Stimulated activated naive CD8-positive, alpha-beta T cell treated with anti-CD3 and anti-CD28 coated beads, Interleukin-15, amount 100 ng/mL, for 72 hours (primary cell): ENCODE results near the gene DCAF12.

Experiments
- ATAC-seq: fragments of 150-1000 bp; cut with Tn5 transposase; 2 replicates; pipeline ENCODE4 v1.10.0; 2021; ENCODE audit warnings: mild to moderate bottlenecking, moderate library complexity
- DNase-seq, 2 donors: peaks; one replicate each; pipeline ENCODE4 v3.0.0; 2021 to 2022
- H3K27ac Mint-ChIP-seq, 2 donors: one replicate each; pipeline ENCODE4 v1.8.0; 2022; ENCODE audit warnings: mild to moderate bottlenecking in 2 of 2, mixed read lengths in 2 of 2, moderate library complexity in 2 of 2
- H3K27me3 Mint-ChIP-seq: one replicate; pipeline ENCODE4 v1.8.0; 2022; ENCODE audit warnings: mixed read lengths
- H3K4me1 Mint-ChIP-seq: one replicate; pipeline ENCODE4 v1.8.0; 2022; ENCODE audit warnings: mild to moderate bottlenecking, mixed read lengths
- H3K4me3 Mint-ChIP-seq, 2 donors: one replicate each; pipeline ENCODE4 v1.8.0; 2022; ENCODE audit warnings: mild to moderate bottlenecking in 2 of 2, mixed read lengths in 2 of 2, moderate library complexity in 1 of 2
- H3K9me3 Mint-ChIP-seq, 2 donors: one replicate each; pipeline ENCODE4 v1.8.0; 2022; ENCODE audit warnings: mixed read lengths in 2 of 2

DCAF12 gene

GRCh38 chr9:34126207-34127034, at the start of gene DCAF12:
Gene DCAF12 (minus strand): TSS chr9:34126698. CDS start chr9:34126431, 267 bp downstream.
- H3K4me1 Mint-ChIP-seq: peaks cover 47% of the 10 kb centered on the region
- no peaks in the 10 kb centered on the region for H3K9me3 Mint-ChIP-seq
- peak; percentile 84 to 91 for DNase-seq
- H3K4me3 Mint-ChIP-seq: peak within 1 kb of the TSS; percentile 88 to 94
- peak; percentile 96 for ATAC-seq
- peak within 1 kb of the TSS; percentile 96 to 100 for H3K27ac Mint-ChIP-seq
- H3K27me3 Mint-ChIP-seq: no peaks in the 10 kb centered on the region

- Mint-ChIP-seq H3K4me1 (peaks cover 27% of the 10 kb centered on the region), H3K27ac (no peak overlapping the region), H3K4me3 (no peak overlapping the region), H3K9me3 (no peaks in the 10 kb centered on the region), H3K27me3 (no peaks in the 10 kb centered on the region)
- ATAC-seq: no peak
- no peak for DNase-seq
Observed at GRCh38 chr9:34176089-34176488, 49.6 kb upstream of the DCAF12 start.

- ATAC-seq (peak; percentile 82), DNase-seq (peak in 1 of 2 donors; percentile 27)
- Mint-ChIP-seq H3K4me1 (peaks cover 22% of the 10 kb centered on the region), H3K4me3 (peak overlapping the region; percentile 70 to 81), H3K27ac (peak overlapping the region; percentile 80 to 94), H3K27me3 (no peaks in the 10 kb centered on the region), H3K9me3 (no peaks in the 10 kb centered on the region)
Observed at GRCh38 chr9:34171753-34172535, 45.4 kb upstream of the DCAF12 start.

DNA sequence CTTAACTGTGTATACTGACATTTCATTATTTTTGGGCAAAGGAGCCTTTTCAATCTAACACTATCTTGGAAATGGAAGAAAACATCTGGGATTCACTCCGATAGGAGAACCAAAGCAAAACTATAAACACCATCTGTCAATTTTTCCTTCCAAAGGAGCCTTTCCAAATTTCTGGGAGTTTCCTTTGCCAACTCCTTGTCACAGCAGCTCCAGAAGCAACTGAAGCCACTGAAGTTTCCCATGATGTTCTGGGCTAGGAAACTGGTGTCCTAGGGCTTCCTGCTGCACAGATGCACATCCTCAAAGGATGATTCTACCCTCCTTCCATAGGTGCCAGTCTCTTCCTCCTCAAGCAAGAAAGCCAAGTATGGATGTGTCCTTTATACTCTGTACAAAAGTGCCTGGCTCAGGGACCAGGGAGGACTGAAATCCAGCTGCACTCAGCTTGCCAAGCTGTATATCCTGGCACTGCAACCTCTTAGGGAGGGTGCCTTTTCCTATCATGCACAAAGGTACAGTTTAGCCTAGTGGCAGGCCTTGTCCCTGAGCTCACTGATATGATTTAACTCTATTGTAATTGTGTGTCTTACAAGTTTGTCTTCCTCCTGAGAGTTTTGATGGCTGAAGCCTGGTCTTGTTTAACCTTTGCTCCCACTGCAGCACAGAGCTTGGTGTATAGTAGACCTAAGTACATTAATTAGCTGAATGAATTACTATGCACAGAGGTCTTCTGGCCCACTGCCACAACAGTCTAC, 43.9 kb upstream of the DCAF12 start:
- no peak for DNase-seq
- no peak overlapping the region for H3K4me3 Mint-ChIP-seq
- no peak overlapping the region for H3K27ac Mint-ChIP-seq
- no peaks in the 10 kb centered on the region for H3K9me3 Mint-ChIP-seq
- no peaks in the 10 kb centered on the region for H3K27me3 Mint-ChIP-seq
- H3K4me1 Mint-ChIP-seq: peaks cover 12% of the 10 kb centered on the region
- no peak for ATAC-seq

- no peak for ATAC-seq
- no peak overlapping the region for H3K4me3 Mint-ChIP-seq
- H3K27me3 Mint-ChIP-seq: no peaks in the 10 kb centered on the region
- peaks cover 12% of the 10 kb centered on the region for H3K4me1 Mint-ChIP-seq
- no peak for DNase-seq
- no peaks in the 10 kb centered on the region for H3K9me3 Mint-ChIP-seq
- H3K27ac Mint-ChIP-seq: no peak overlapping the region
Observed at GRCh38 chr9:34169125-34169524, 42.6 kb upstream of the DCAF12 start.

DNA sequence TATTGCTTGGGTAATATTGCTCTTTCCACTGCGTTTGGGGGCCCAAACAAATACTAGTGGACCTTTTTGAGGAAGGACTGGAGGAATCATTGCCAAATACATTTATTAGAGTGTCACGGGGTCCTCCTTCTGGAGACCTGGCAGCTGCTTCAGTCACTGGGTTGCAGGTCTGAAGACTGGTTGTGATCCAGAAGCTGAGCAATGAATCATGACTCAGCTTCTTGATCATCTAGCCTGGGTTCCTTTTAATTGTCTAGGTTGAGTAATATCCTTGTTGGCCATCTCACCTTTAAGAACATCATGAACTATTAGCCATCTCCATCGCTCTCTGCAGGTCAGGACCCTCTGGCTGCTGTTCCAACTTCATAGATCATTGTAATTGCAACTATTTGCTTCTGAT, 36.9 kb upstream of the DCAF12 start:
- Mint-ChIP-seq H3K4me3 (no peak overlapping the region), H3K27ac (no peak overlapping the region), H3K27me3 (no peaks in the 10 kb centered on the region), H3K4me1 (no peaks in the 10 kb centered on the region), H3K9me3 (no peaks in the 10 kb centered on the region)
- no peak for DNase-seq
- no peak for ATAC-seq

DNA sequence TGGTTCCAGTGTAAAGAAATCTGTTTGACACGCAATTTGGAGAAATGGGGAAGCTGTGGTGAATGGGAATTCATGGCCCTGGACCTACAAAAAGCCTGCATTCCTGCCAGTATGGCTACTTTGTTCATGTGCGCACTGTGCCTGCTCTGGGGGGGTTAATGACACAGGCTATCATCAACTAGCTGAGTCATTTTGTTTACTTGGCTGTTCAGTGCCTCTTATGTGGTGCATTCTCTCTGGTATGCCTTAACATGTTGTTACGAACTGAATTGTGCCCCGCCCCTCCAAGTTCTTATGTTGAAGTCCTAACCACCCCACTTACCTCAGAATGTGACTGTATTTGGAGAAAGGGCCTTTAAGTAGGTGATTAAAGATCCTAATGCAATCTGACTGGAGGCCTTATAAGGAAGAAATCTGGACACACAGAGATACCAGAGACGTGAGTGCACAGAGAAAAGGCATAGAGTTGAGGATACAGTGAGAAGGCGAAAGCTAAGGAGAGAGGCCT, 31.9 kb upstream of the DCAF12 start:
- Mint-ChIP-seq H3K4me3 (no peak overlapping the region), H3K9me3 (no peaks in the 10 kb centered on the region)
- DNase-seq: no peak

DNA sequence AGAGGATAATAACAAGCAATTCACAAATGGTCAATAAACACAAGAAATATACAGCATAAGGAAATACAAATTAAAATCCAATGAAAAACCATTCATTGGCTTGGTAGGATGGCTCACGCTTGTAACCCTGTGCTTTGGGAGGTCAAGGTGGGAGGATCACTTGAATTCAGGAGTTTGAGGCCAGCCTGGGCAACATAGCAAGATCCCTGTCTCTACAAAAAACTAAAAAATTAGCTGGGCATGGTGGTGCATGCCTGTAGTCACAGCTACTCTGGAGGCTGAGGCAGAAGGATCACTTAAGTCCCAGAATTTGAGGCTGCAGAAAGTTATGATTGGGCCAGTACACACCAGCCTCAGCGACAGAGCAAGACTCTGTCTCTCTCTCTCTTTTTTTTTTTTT, 31.4 kb upstream of the DCAF12 start:
- Mint-ChIP-seq H3K27ac (no peak overlapping the region), H3K27me3 (no peaks in the 10 kb centered on the region)
- ATAC-seq: no peak

More for the DNA sequence above, 31.9 kb upstream of the DCAF12 start:
- Mint-ChIP-seq H3K27me3 (no peaks in the 10 kb centered on the region), H3K4me1 (no peaks in the 10 kb centered on the region), H3K27ac (no peak overlapping the region)
- ATAC-seq: no peak

DNA sequence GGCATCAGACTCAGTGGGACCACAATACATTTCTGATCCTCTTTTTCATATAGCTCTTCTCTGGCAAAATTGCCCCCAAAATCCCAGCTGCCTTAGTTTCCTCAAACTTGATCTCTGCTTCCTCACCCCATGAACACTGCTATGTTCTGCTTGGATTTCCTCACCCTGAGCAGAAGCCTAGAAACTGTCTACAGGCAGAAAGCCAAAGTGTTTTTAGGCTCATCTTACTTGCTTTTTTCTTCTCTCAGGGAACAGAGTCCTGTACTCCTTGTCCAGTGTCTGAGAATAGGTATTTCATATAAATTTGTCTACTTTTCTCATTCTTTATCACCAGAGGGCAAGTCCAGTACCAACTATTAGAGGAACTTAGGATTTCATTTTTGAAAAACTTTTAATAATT, 30.8 kb upstream of the DCAF12 start:
- H3K27ac Mint-ChIP-seq: no peak overlapping the region
- no peak overlapping the region for H3K4me3 Mint-ChIP-seq
- H3K4me1 Mint-ChIP-seq: no peaks in the 10 kb centered on the region
- H3K9me3 Mint-ChIP-seq: no peaks in the 10 kb centered on the region
- no peaks in the 10 kb centered on the region for H3K27me3 Mint-ChIP-seq
- ATAC-seq: no peak
- DNase-seq: no peak

More for the DNA sequence above, 31.4 kb upstream of the DCAF12 start:
- Mint-ChIP-seq H3K9me3 (no peaks in the 10 kb centered on the region), H3K4me3 (no peak overlapping the region), H3K4me1 (no peaks in the 10 kb centered on the region)
- DNase-seq: no peak

GRCh38 chr9:34154057-34154456, 27.6 kb upstream of the DCAF12 start:
- H3K9me3 Mint-ChIP-seq: no peaks in the 10 kb centered on the region
- H3K27me3 Mint-ChIP-seq: peaks cover 8% of the 10 kb centered on the region
- no peaks in the 10 kb centered on the region for H3K4me1 Mint-ChIP-seq
- ATAC-seq (no peak), DNase-seq (no peak)
- H3K27ac Mint-ChIP-seq: no peak overlapping the region
- H3K4me3 Mint-ChIP-seq: no peak overlapping the region

DNA sequence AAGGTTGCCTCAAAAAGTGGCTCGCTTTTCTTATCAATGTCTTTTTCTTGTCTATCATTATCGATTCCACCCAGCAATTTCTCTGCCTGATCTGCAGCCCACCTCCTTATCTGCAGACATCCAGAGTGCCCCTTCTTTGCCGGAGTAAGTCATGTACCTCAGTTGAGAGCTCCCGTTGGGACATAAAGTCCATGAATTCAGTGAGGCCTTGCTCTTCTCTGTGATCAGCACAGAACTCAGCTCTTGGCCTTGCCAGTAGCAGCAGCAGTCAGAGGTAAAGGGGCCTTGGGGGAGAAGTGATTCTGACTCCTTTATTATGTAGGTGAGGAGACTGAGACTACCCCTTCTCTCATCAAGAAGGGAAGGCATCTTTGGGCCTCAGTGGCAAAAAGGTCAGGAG, 24.9 kb upstream of the DCAF12 start:
- Mint-ChIP-seq H3K27ac (no peak overlapping the region), H3K4me1 (no peaks in the 10 kb centered on the region), H3K9me3 (no peaks in the 10 kb centered on the region), H3K4me3 (no peak overlapping the region), H3K27me3 (peaks cover 8% of the 10 kb centered on the region)
- ATAC-seq: no peak
- DNase-seq: no peak

- H3K27me3 Mint-ChIP-seq: peaks cover 7% of the 10 kb centered on the region
- DNase-seq (no peak), ATAC-seq (no peak)
- no peak overlapping the region for H3K4me3 Mint-ChIP-seq
- H3K4me1 Mint-ChIP-seq: no peaks in the 10 kb centered on the region
- no peak overlapping the region for H3K27ac Mint-ChIP-seq
- no peaks in the 10 kb centered on the region for H3K9me3 Mint-ChIP-seq
Observed at GRCh38 chr9:34145165-34145564, 18.7 kb upstream of the DCAF12 start.

GRCh38 chr9:34143116-34143515, 16.6 kb upstream of the DCAF12 start:
- H3K4me3 Mint-ChIP-seq: no peak overlapping the region
- no peaks in the 10 kb centered on the region for H3K27me3 Mint-ChIP-seq
- no peak overlapping the region for H3K27ac Mint-ChIP-seq

DNA sequence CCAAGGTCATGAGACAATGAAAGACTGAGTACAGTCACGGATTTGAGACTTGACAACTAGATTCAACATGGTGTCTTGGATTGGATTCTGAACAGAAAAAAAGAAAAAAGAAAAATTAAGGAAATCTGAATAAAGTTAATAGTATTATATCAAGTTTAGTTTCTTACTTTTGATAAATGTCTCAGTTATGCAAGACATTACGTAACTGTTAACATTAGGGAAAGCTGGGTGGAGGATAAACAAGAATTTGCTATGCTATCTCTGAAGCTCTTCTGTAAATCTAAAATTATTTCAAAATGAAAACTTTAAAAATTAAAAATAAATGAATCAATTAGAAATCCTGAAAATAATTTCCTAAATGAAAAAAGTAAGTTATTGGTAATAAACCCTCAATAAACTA, 14.4 kb upstream of the DCAF12 start:
- Mint-ChIP-seq H3K4me3 (no peak overlapping the region), H3K27me3 (no peaks in the 10 kb centered on the region), H3K4me1 (no peaks in the 10 kb centered on the region), H3K27ac (no peak overlapping the region), H3K9me3 (no peaks in the 10 kb centered on the region)
- no peak for DNase-seq
- ATAC-seq: no peak

More at GRCh38 chr9:34143116-34143515, 16.6 kb upstream of the DCAF12 start:
- DNase-seq (no peak), ATAC-seq (no peak)
- Mint-ChIP-seq H3K4me1 (no peaks in the 10 kb centered on the region), H3K9me3 (no peaks in the 10 kb centered on the region)

GRCh38 chr9:34139477-34140146, 13.1 kb upstream of the DCAF12 start:
- Mint-ChIP-seq H3K9me3 (no peaks in the 10 kb centered on the region), H3K4me1 (no peaks in the 10 kb centered on the region), H3K27ac (no peak overlapping the region), H3K4me3 (no peak overlapping the region), H3K27me3 (no peaks in the 10 kb centered on the region)
- ATAC-seq: no peak
- no peak for DNase-seq
